Prostate gland (tissue), 2 donors: ENCODE data around the gene CNTN3.

Source experiments
- POLR2A ChIP-seq: fragments of 450-650 bp; IDR thresholded peaks from one replicate; pipeline ENCODE4 v1.6.1; 2016; ENCODE audit warnings: antibody characterized with exemption, mild to moderate bottlenecking
- POLR2AphosphoS5 ChIP-seq: sonication (generic); formaldehyde crosslinking; IDR thresholded peaks from one replicate; pipeline ENCODE4 v1.6.1; 2017; ENCODE audit warnings: antibody characterized with exemption
- TF ChIP-seq, protein P1 (sequence below), 4 experiments: fragments of 200-600 bp in 2 of 4; fragments of 450-650 bp in 2 of 4; sonication (generic) in 2 of 4; IDR thresholded peaks; 1 replicate in 3 of 4; 2 replicates in 1 of 4; pipeline ENCODE4 v1.5.1; 2016 to 2019; ENCODE audit warnings: antibody characterized with exemption in 4 of 4, mild to moderate bottlenecking in 2 of 4, moderate library complexity in 2 of 4

DNA sequence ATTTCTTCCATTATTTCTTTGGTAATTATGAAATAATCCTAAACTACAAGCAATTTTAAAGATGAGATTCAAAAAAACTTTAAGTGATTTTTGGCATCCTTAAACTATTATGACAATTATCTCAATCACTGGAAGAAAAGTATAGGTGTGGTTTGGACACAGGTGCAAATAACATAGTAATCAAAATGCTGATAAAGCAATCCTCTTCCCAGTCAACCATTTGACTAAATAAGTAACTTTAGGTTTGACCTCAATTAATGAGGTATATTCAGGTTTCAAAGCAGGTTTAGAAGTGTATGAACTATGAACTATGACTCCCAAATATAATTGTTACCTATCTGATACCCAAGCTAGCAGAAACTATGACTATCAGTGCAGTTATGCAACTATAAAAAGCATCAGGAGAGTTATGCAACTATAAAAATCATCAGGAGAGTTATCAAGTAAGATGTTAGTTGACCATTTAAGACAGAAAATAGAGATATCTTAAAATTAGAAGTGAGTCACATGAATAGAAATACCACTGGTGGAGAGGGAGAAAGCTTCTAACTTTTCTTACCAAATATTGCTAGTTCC lies 8.9 kb upstream of the CNTN3 start:
- TF ChIP-seq POLR2A (no peak), POLR2AphosphoS5 (no peak)
- TF ChIP-seq, protein P1, sequence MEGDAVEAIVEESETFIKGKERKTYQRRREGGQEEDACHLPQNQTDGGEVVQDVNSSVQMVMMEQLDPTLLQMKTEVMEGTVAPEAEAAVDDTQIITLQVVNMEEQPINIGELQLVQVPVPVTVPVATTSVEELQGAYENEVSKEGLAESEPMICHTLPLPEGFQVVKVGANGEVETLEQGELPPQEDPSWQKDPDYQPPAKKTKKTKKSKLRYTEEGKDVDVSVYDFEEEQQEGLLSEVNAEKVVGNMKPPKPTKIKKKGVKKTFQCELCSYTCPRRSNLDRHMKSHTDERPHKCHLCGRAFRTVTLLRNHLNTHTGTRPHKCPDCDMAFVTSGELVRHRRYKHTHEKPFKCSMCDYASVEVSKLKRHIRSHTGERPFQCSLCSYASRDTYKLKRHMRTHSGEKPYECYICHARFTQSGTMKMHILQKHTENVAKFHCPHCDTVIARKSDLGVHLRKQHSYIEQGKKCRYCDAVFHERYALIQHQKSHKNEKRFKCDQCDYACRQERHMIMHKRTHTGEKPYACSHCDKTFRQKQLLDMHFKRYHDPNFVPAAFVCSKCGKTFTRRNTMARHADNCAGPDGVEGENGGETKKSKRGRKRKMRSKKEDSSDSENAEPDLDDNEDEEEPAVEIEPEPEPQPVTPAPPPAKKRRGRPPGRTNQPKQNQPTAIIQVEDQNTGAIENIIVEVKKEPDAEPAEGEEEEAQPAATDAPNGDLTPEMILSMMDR (IDR thresholded peaks at IDR 0.05): no peak
